NT2/D1 (cell line): ENCODE measurements around the gene ROBO1.

Experiments used
- SUZ12 ChIP-seq: IDR thresholded peaks from 2 replicates; pipeline ENCODE4 v1.6.1; 2011; ENCODE audit not compliant: insufficient read length, insufficient read depth; ENCODE audit errors: extremely low read depth
- YY1 ChIP-seq: IDR thresholded peaks from 2 replicates; pipeline ENCODE4 v1.6.1; 2011; ENCODE audit not compliant: insufficient read length, insufficient read depth
- ZNF274 ChIP-seq: IDR thresholded peaks from 2 replicates; pipeline ENCODE4 v1.6.1; 2011; ENCODE audit warnings: mild to moderate bottlenecking, low read depth, low read length

DNA sequence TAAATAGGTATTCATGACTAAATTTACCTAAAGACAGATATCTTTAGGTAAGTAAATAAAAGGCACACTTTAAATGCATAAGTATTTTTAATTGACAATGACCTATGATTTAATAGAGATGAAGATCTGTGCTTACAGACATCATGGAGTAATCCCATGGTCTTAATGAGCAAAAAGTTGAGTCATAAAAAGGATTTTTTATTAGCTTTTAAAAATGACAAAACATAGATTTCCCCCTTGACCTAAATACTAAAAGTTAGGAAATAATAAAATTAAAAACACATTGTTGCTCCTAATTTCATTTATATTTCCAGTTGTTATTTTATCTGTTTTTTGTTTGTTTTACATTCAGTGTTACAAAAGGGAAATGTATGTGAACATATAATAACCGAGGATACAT, 1005.7 kb downstream of the ROBO1 start:
- TF ChIP-seq YY1 (no peak), ZNF274 (no peak), SUZ12 (no peak)
